ENCODE measurements around the gene CDYL.
"Not testable (repeated sequence)": the region's sequence is repeated elsewhere in the genome, so short reads cannot be mapped to it uniquely, and the experiment has no call there.

CDYL gene

GRCh38 chr6:4804095-4804494, 27.9 kb downstream of the CDYL start:
- no peak for DNase-seq (ENCODE audit: low read depth, low spot score)

DNA sequence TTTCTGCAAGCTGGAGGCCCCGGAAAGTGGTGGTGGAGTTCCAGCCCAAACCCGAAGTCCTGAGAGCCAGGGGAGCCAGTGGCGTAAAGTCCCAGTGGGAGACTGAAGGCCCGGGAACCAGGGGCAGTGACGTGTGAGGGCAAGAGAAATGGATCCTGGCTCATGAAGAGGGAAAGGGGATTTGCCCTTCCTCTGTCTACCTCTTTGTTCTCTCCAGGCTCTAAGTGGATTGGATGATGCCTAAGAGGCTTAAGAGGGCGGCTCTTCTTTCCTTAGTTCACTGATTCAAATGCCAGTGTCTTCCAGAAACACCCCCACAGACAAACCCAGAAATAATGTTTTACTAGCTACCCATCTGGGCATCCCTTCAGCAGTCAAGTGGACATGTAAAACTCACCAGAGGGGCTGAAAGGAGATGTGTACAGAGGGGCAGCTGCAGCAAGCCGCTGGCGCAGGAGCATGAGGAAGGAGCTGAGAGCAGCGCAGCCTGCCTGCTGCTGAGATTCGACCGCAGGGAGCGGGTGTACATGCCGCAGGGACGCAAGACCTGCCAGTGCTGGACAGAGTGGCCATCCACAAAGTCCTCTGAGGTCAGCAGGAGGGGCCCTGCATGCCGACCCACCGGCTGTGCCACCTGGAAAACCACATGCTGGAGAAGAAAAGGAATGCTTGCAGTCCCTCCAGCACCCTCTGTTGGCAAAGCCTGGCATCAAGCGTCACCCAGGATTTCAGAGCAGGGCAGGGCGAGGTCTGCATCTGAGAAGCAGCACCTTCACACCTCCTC, 29.5 kb downstream of the CDYL start:
- peak; percentile 75 for DNase-seq (ENCODE audit: low read depth, low spot score)

DNA sequence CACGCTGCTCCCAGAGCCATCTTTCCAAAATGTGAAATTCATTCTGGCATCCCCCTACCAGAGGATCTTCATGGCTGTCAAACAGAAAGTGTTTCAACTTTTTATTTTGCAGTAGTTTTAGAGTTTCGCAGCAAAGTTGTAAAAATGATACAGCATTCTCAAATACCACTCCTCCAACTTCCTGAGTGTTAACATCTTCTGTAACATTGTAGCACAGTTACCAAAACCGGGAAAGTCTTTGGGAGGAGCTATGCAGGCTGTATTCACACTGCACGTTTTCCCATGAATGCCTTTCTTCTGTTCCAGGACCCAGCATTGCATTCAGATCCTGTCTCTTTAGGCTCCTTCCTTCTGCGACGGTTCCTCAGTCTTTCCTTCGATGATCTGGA, 30.1 kb downstream of the CDYL start:
- no peak for DNase-seq (ENCODE audit: low read depth, low spot score)

DNA sequence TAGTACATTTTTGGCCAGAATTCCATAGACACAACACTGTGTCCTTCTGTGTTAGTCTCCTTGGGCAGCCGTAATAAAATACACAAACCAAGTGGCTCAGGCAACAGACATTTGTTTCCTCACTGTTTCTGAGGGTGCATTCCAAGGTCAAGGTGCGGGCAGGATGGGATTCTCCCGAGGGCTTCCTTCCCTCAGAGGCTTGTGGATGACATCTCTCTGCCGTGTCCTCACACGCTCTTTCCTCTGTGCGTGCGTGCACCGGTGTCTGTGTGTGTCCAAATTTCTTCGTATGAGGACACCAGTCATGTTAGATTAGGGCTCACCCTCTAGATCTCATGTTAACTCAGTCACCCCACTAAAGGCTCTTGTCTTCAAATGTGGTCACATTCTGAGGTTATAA, 30.6 kb downstream of the CDYL start:
- DNase-seq (ENCODE audit: low read depth, low spot score), result no peak

DNA sequence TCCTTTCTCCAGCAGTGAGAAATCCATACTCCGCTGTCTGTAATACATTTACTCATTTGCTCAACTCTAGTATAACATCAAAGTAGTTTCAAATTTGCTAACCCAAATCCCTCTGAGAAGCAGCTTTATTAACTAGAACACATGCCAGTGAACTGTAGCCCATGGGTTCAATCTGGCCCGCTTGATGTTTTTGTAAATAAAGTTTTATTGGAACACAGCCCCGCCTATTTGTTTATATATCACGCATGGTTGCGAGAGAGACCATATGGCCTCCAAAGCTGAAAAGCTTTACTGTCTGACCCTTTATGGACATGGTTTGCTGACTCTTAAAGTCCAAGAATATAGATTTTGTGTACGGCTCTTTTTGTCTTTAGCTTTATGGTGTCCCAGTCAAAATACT, 32.2 kb downstream of the CDYL start:
- no peak for DNase-seq (ENCODE audit: low read depth, low spot score)

DNA sequence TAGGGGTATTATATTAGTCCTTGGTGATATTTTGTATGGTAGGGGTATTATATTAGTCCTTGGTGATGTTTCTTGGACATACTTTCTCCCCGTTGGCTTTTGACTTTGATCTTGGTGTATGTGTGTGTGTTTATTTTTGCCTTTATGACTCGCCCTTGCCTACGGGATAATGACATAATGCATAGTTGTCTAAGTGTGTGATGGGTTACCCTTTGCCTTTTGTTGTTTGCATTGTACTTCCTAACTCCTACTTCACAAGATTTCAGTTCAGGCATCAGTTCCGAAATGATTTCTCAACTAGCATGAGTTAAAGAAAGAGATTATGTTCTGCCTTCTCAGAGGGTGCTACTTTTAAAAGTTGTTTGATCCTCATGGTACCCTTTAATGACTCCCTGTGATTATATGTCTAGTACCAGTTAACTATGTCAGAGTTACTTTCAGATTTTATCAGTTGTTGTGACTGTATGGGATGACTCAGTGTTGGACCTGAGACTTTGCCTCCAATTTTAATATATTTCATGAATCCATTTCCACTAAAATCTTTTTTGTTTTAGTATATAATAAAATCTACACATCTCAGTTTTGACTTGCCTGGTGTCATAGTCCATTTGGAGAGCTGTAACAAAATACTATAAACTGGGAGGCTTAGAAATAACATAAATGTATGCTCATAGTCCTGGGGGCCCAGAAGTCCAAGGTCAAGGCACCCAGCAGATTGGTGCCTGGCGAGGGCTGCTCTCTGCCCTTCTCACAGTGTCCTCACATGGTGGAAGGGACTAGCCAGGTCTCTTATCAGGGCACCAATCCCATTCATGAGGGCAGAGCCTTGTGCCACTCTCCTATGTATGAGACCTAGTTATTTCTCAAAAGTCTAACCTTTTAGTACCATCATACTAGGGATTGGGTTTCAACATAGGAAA, 34.1 kb downstream of the CDYL start:
- DNase-seq (ENCODE audit: low read depth, low spot score), result no peak

DNA sequence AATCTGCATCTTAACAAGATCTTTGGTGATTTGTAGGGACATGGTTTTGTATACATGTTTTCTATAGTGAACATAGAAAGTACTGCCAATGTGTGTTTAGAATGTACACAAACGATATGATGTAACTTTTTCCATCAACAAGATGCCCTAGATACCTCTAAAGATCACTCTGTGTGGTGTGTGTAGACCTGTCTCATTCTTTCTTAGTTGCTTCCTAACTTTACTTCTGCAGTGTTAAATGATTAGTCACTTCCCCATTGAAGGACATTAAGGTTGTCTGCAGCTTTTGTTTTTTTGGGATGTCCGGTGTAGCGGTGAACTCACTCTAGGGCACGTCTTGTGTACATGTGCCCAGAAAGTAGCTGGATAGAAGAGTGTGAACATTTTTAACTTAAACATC, 35.9 kb downstream of the CDYL start:
- DNase-seq (ENCODE audit: low read depth, low spot score), result no peak

DNA sequence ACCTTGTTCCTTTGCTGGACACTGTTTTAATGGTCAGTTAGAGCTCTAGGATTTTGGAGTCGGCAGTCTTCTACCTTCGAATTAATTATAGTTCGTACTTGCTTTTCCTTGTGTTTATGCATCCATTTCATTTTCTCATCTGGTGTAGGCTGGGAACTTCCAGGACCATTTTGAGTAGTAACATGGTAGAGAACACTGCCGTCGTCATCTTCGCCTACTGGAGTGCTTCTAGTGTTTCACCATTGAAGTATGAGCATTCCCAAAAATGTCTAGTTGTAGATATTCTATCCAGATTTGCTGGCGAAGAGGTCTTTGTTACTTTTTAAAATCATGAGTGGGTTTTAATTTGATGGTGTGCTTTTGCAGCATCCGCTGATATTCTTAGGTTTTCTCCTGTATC, 36.9 kb downstream of the CDYL start:
- no peak for DNase-seq (ENCODE audit: low read depth, low spot score)

- no peak for DNase-seq (ENCODE audit: low read depth, low spot score)
Measured at GRCh38 chr6:4814212-4814611, 38.0 kb downstream of the CDYL start.

DNA sequence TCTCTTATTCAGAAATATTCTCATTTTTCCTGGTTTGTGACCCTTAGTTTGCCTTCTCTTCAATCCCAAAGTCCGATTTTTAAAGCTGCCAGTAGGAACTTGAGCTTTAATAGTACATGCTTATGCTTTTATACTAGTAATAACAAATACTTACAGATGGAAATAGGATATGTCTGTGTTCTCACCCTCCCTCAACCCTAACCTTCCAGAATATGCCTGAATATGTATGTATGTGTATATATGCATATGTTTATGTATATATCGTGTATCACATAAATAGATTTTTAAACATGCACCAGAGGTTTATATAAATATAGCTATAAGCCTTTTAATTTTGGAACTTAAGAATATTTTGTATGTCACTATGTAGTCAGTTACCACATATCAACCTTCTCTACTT, 38.8 kb downstream of the CDYL start:
- DNase-seq (ENCODE audit: low read depth, low spot score), result no peak

GRCh38 chr6:4815584-4815983, 39.4 kb downstream of the CDYL start:
- no peak for DNase-seq (ENCODE audit: low read depth, low spot score)

DNA sequence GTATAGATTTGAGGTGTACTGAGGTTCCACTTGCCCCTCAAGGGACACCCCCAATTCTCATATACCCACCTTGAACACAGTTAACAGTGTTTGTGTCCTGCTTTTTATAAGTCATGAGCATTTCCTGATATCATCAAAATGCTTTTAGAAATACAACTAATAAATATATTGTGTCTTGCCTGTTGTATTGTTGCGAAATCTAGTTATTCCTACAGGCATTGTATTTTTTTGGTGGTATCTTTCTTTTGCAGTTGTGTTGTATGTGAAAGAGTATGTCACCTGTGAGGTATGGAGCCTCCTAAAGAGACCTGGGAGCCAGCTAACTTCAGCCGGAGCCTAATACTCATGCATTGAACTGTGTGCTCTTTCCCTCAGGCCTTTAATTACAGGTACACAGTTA, 40.7 kb downstream of the CDYL start:
- no peak for DNase-seq (ENCODE audit: low read depth, low spot score)

DNA sequence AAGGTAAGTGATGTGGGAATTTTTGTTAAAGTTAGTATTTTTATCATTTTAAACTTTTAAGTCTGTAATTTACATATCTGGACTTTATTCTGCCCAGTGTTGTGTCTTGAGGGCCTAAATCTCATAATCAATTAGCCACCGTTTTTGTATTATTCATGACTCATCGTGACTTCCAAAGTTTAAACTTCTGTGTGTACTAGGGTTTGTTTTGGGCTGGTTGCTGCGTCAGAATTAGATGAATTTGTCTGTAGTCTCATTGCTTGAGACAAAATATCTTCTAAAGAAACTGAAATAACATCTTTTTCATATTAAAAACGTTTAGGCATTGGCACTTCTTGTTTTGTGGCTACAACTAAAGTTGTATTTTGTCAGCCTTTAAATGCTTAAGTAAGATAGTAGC, 41.3 kb downstream of the CDYL start:
- DNase-seq (ENCODE audit: low read depth, low spot score), result no peak

DNA sequence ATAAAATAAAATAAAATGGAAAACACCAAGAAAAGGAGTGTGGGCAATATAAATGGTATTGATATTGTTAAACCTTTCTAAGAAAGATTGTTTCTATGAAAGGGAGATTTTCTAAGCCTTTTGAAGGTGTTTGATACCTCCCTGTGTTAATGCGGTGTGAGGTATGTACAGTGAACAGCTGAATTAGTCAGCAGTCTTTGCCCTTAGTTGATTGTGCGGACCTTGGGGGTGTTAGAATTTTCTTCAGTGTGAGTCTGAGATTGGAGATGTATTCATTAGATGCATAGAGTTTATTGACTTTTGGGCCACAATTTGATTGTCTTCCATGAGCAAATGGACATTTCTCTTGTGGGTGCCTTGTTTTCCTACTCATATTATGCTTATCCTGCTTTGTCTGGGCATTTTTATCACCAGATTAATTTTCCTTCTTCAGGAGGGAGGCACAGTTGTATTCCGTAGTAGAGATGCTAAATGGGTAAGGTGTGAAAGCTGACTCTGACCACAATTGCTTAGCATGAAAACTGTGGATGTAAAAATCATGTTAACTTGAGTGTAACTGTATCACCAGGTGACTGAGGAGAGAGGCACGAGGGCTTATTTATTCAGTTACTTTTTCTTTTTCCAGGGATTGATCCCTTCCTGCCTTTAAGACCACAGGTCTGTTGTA, 42.2 kb downstream of the CDYL start:
- DNase-seq (ENCODE audit: low read depth, low spot score), result no peak

DNA sequence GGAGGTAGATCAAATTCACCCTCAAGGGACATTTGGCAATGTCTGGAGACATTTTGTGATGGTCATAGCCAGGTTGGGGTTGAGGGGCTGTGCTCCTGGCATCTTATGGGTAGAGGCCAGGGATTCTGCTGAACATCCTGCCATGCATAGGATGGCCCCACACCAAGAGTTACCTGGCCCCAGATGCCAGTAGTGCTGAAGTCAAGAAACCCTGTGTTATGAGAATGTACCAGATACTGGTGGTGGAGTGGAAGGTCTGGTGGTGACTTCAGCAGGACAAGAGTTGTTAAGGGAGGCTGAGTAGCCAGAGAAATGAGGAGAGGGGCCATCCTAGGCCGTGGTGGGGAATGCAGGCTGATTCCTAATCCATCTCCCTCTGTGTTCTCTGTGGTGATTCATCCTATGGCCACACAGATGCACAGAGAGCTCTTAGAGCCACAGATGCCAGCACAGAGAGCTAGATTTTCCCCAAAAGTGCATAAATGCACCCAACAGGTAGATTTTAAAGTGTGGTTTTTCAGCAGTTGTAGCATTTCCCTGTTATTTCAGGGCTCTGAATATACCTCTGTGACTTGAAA, 43.6 kb downstream of the CDYL start:
- peak; percentile 32 for DNase-seq (ENCODE audit: low read depth, low spot score)

DNA sequence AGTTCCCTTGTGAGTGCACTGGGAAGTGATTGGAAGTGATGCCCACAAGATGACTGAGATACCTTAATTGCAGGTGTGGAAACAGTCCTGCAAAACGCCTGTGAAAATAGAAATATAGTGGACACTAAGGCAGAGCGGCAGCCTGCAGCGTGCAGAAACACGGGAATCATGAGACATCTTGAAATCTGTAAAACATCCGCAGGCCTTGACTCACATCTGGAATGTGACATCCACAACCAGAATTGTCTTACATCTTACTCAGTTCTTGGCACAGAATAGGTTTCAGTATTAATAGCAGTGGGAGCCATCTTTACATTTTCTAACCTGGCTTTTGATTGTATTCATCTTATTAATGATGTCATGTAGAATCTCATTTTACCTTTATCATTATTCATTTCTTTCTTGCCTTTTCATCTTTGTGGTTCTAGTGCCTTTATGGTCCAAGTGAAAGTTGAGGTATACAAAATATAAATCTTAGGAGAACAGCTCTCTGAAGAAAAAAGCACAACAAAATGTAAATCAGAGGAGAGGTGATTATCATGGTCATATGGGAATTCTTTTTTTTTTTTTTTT, 44.6 kb downstream of the CDYL start:
- DNase-seq (ENCODE audit: low read depth, low spot score), result no peak

GRCh38 chr6:4822476-4822875, 46.3 kb downstream of the CDYL start:
- DNase-seq (ENCODE audit: low read depth, low spot score), result no peak

DNA sequence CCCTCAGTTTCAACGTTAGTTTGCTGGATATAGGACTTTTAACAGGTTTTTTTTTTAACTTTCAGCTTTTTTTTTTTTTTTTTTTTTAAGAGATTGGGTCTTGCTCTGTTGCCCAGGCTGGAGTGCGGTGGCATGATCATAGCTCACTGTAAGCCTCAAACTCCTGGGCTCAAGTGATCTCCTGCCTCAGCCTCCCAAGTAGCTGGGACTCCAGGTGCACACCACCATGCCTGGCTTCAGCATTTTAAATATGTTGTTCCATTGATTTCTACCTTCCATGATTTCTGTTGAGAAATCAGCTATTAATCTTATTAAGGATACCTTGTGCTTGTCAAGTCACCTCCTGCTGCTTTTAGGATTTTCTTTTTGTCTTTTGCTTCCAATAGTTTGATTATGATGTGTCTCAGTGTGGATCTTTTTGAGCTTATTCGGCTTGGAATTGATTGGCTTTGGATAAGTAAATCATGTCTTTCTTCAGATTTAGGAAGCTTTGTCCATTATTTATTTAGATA, 52.0 kb downstream of the CDYL start:
- DNase-seq (ENCODE audit: low read depth, low spot score), result no peak

- DNase-seq (ENCODE audit: low read depth, low spot score), result no peak
Measured at GRCh38 chr6:4829089-4829488, 52.9 kb downstream of the CDYL start.

- not testable (repeated sequence) for DNase-seq (ENCODE audit: low read depth, low spot score)
Measured at GRCh38 chr6:4835540-4835939, 59.3 kb downstream of the CDYL start.

DNA sequence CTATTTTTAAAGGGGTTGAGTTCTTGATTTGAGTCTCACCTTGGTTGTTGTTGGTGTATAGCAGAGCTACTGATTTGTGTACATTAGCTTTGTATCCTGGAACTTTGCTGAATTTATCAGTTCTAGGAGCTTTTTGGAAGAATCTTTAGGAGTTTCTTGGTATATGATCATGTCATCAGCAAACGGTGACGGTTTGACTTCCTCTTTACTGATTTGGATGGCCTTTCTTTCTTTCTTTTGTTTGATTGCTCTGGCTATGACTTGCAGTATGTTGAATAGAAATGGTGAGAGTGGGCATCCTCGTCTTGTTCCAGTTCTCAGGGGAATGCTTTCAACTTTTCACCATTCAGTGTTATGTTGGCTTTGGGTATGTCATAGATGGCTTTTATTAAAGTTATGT, 64.0 kb downstream of the CDYL start:
- no peak for DNase-seq (ENCODE audit: low read depth, low spot score)
